Chondrocyte (in vitro differentiated cells): ENCODE measurements around the gene CRAMP1. TPM values are rescaled to one million over a fixed set of nuclear protein-coding genes. Genes with fewer than 3 reads are reported as not detected.

Experiments
- DNase-seq: peaks from one replicate; pipeline ENCODE4 v3.0.0; 2021; ENCODE audit warnings: mixed read lengths, low spot score
- H3K27ac Mint-ChIP-seq: one replicate; pipeline ENCODE4 v1.8.0; 2021; ENCODE audit warnings: mild to moderate bottlenecking, moderate library complexity, mixed read lengths; ENCODE audit not compliant: unreplicated experiment
- H3K27me3 Mint-ChIP-seq: 2 replicates; pipeline ENCODE4 v1.8.0; 2021; ENCODE audit warnings: low read depth, mixed read lengths
- H3K36me3 Mint-ChIP-seq: 2 replicates; pipeline ENCODE4 v1.8.0; 2021; ENCODE audit warnings: low read depth, mixed read lengths
- H3K4me1 Mint-ChIP-seq: 2 replicates; pipeline ENCODE4 v1.8.0; 2021; ENCODE audit warnings: low read depth, mild to moderate bottlenecking, mixed read lengths
- H3K4me3 Mint-ChIP-seq: one replicate; pipeline ENCODE4 v1.8.0; 2021; ENCODE audit warnings: mild to moderate bottlenecking, moderate library complexity, mixed read lengths; ENCODE audit not compliant: unreplicated experiment
- H3K9me3 Mint-ChIP-seq: 2 replicates; pipeline ENCODE4 v1.8.0; 2021; ENCODE audit warnings: low read depth, mixed read lengths
- CTCF ChIP-seq: fragments of 200-600 bp; sonication (generic); IDR thresholded peaks from 2 replicates; pipeline ENCODE4 v1.5.0; 2021; ENCODE audit warnings: antibody characterized with exemption, mild to moderate bottlenecking, moderate library complexity
- total RNA-seq: library from RNA; stranded (reverse); gene quantifications from 3 replicates; pipeline ENCODE4 v1.2.1, GENCODE V29; 2021

Gene CRAMP1
- total RNA-seq, 1 donor from 2014 or later = 20.5 TPM

- no peak for TF ChIP-seq CTCF
- no peaks in the 10 kb centered on the region for H3K9me3 Mint-ChIP-seq
- H3K4me3 Mint-ChIP-seq = peak within 1 kb of the TSS; percentile 92
- peak; percentile 98 for DNase-seq
- H3K36me3 Mint-ChIP-seq = peaks cover 12% of the 10 kb centered on the region
- H3K27me3 Mint-ChIP-seq = no peaks in the 10 kb centered on the region
- peaks cover 40% of the 10 kb centered on the region for H3K4me1 Mint-ChIP-seq
- peak within 1 kb of the TSS; percentile 82 for H3K27ac Mint-ChIP-seq
Measured at GRCh38 chr16:1677942-1678499, 65.9 kb downstream of the CRAMP1 start, which contains the start of gene JPT2. Gene JPT2, plus strand, starts transcription at chr16:1678279. Its CDS starts 34 bp downstream, at chr16:1678313.

- Mint-ChIP-seq H3K27ac (peak overlapping the region; percentile 82), H3K27me3 (no peaks in the 10 kb centered on the region), H3K4me3 (peak overlapping the region; percentile 92), H3K9me3 (no peaks in the 10 kb centered on the region), H3K36me3 (peaks cover 7% of the 10 kb centered on the region), H3K4me1 (peaks cover 40% of the 10 kb centered on the region)
- peak; percentile 16 for TF ChIP-seq CTCF
- no peak for DNase-seq
Measured at GRCh38 chr16:1678500-1679098, 66.4 kb downstream of the CRAMP1 start.

GRCh38 chr16:1680361-1680760, 68.2 kb downstream of the CRAMP1 start:
- Mint-ChIP-seq H3K9me3 (no peaks in the 10 kb centered on the region), H3K36me3 (peaks cover 2% of the 10 kb centered on the region), H3K27ac (peak overlapping the region; percentile 66), H3K27me3 (no peaks in the 10 kb centered on the region), H3K4me1 (peaks cover 28% of the 10 kb centered on the region), H3K4me3 (peak overlapping the region; percentile 33)
- TF ChIP-seq CTCF = no peak
- no peak for DNase-seq

DNA sequence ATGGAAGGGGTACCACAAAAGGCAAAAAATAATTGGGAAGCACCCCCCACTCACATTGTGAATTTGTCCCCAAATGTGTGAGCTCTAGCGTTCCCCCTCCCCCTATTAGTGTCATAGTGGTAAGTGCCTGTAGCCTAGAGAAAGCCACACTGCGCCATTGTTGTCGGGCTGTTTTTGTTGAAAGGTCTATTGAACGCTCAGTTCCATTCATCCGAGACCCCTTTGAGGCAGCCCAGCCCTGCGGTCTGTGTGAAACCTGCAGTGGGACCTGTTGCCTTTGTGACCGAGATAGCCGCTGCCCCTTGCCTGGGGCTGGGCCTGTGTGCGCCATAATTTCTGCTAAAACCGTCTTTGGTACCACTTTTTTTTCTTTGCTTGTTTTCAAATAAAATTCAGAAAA, 68.9 kb downstream of the CRAMP1 start:
- Mint-ChIP-seq H3K27me3 (no peaks in the 10 kb centered on the region), H3K4me3 (no peak overlapping the region), H3K27ac (no peak overlapping the region), H3K9me3 (no peaks in the 10 kb centered on the region), H3K36me3 (no peaks in the 10 kb centered on the region), H3K4me1 (peaks cover 25% of the 10 kb centered on the region)
- TF ChIP-seq CTCF = no peak
- no peak for DNase-seq

GRCh38 chr16:1687427-1688316, 75.5 kb downstream of the CRAMP1 start:
- no peak for TF ChIP-seq CTCF
- Mint-ChIP-seq H3K27ac (peak overlapping the region; percentile 20), H3K9me3 (no peaks in the 10 kb centered on the region), H3K36me3 (peaks cover 4% of the 10 kb centered on the region), H3K4me1 (peaks cover 46% of the 10 kb centered on the region), H3K4me3 (no peak overlapping the region), H3K27me3 (no peaks in the 10 kb centered on the region)
- no peak for DNase-seq
